GM12891 (cell line): ENCODE measurements around the gene PHF3.

Experiments
- POLR2A ChIP-seq: IDR thresholded peaks from 2 replicates; pipeline ENCODE4 v1.6.1; 2011; ENCODE audit warnings: low read depth, low read length, control low read depth
- POU2F2 ChIP-seq: IDR thresholded peaks from 2 replicates; pipeline ENCODE4 v1.6.1; 2011; ENCODE audit warnings: low read depth, mild to moderate bottlenecking, control low read depth, low read length, moderate library complexity
- TAF1 ChIP-seq: IDR thresholded peaks from 2 replicates; pipeline ENCODE4 v1.6.1; 2011; ENCODE audit warnings: low read depth, low read length, control low read depth

DNA sequence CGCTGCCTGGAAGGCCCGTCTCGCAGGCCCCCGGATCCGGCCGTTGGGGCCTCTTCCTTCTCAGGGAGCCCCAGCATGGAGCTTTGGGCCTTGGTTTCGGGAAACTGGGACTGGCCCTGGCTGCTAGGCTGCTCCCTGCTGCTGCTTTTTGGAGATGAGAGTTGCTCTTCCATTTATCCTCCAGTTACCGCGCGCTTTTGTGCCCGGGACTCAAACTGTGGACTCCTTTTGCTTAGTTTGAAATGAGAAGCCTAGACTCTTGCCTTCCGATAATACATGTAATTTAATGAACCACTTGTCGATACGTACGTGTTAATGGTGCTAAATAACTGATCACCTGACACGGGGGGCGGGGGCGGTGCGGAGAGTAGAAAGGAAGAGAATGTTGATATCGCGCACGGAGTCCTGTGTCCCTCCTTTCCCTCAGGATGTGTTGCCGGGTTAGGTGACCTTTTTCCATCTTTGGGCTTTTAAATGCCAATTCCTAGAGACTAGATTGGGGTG lies 968 bp downstream of the PHF3 start:
- TF ChIP-seq POLR2A (no peak), POU2F2 (no peak), TAF1 (no peak)
